ENCODE data around the gene HYDIN.

- TF ChIP-seq CTCF (conservative IDR thresholded peaks at IDR 0.05; ENCODE audit: low read length): no peak
- TF ChIP-seq EZH2phosphoT487 (IDR thresholded peaks at IDR 0.05; ENCODE audit: borderline replicate concordance): no peak
These were observed 28.6 kb upstream of the HYDIN start for GRCh38 chr16:71259086-71259485.

All from Loucy (cell line).